GM12873 (cell line): Measurements from ENCODE around the gene PIK3R3.

Experiments
- TF ChIP-seq, protein P1 (sequence below): IDR thresholded peaks from 2 replicates; pipeline ENCODE4 v1.5.1; 2012; ENCODE audit warnings: low read depth, mild to moderate bottlenecking, moderate library complexity, low read length, control low read depth; ENCODE audit not compliant: insufficient read depth; ENCODE audit errors: missing control alignments

The PIK3R3 gene

DNA sequence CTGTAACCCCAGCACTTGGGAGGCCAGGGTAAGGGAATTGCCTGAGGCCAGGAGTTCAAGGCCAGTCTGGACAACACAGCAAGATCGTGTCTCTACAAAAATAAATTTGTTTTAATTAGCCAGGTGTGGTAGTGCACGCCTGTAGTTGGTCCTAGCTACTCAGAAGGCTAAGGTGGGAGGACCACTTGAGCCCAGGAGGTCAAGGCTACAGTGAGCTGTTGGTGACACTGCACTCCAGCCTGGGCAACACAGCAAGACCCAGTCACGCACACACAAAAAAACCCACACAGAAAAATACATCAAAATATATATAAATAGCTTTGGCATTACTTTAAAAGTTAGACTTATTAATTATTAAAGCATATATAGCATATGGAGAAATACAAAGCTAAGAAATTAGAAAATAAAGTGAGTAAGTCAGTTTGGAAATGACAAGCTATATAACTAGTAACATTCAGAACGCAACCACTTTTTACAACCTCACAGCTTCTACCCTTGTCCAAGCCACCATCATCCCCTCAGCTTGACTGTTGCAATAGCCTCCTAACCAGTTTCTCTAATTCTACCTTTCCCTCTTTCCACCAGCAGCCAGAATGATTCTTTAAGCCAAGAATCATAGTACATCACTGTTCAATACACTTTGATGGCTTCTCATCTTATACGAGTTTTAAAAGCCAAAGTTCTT, 14.5 kb downstream of the PIK3R3 start:
- TF ChIP-seq, protein P1, sequence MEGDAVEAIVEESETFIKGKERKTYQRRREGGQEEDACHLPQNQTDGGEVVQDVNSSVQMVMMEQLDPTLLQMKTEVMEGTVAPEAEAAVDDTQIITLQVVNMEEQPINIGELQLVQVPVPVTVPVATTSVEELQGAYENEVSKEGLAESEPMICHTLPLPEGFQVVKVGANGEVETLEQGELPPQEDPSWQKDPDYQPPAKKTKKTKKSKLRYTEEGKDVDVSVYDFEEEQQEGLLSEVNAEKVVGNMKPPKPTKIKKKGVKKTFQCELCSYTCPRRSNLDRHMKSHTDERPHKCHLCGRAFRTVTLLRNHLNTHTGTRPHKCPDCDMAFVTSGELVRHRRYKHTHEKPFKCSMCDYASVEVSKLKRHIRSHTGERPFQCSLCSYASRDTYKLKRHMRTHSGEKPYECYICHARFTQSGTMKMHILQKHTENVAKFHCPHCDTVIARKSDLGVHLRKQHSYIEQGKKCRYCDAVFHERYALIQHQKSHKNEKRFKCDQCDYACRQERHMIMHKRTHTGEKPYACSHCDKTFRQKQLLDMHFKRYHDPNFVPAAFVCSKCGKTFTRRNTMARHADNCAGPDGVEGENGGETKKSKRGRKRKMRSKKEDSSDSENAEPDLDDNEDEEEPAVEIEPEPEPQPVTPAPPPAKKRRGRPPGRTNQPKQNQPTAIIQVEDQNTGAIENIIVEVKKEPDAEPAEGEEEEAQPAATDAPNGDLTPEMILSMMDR: no peak

DNA sequence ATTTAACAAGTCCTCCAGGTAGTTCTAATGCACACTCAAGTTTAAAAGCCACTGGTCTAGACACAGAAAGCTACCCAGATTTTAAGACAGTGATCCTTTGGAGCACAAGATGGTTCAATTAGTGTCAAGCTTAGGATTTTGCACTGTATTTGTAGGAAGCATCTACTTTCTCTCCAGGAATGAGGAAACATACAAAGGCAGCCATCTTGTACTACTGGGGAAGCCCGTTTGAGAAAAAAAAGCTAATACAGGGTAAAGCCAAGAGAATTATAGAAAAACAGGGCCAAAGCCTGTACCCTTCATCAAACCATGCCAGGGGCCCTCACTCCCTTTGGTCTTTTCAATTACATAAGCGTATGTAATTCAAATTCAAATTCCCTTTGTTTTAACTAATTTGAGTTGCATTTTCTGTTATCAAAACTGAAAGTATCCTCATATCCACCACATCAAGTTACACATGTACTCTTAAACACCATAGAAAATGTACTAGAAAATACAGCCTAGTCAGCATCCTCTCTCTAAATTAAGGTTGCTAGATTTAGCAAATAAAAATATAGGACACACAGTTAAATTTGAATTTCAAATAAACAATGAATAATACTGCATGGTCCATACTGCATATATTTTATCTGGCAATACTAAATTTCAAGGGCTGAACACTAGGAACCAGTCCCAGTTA, 17.4 kb downstream of the PIK3R3 start:
- TF ChIP-seq, protein P1: no peak

DNA sequence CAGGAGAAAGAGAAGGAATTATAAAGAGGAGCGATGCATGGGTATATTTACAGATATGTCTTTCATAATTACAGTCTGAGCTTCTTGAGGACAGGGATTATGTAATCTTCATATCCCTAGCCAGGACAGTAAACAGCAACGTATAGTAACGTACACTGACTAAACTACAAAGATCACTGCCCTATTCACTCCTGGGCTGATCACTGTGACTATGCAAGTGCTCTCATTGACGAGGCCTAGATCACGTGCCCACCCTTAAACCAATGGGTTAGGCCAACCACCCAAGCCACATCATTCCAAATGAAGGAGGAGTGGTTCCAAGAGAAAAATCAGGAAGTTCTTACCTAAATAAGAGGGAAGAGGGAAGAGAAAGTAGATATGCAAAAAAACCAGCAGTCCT, 18.5 kb downstream of the PIK3R3 start:
- TF ChIP-seq, protein P1: no peak

DNA sequence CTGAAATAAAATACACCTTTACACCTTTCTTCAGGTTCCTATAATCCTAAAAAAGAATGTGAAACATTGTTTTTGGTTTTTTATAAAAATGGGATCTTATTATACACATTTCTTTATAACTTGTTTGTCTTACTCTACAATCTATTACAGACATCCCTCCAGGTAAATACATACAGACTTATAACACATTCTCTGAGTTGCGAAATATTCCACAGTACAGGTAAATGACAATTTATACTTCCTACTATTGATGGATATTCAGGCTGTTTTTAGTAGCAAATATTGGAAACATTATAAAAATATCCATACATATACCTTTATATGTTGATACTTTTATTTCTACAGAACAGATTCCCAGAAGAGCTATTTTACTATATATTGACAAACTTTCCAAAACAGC, 20.3 kb downstream of the PIK3R3 start:
- TF ChIP-seq, protein P1: no peak

DNA sequence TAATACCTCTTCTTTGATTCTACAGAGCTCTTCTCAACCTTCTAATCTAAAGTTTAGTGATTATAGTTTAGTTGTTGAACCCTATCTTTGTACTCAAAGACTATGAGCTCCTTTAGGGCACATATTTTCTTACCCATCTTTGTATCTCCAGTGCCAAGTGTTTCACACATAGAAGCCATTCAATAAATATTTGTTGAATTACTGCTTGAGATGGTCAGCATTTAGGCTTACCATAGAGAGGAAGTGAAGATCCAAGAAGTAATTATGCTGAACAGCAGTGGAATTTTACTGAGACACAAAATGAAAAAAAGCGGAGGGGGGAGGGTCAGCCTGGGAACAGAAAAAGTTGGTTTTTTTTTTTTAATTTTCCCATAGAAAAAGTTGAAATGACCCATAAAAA, 21.9 kb downstream of the PIK3R3 start:
- TF ChIP-seq, protein P1: no peak

DNA sequence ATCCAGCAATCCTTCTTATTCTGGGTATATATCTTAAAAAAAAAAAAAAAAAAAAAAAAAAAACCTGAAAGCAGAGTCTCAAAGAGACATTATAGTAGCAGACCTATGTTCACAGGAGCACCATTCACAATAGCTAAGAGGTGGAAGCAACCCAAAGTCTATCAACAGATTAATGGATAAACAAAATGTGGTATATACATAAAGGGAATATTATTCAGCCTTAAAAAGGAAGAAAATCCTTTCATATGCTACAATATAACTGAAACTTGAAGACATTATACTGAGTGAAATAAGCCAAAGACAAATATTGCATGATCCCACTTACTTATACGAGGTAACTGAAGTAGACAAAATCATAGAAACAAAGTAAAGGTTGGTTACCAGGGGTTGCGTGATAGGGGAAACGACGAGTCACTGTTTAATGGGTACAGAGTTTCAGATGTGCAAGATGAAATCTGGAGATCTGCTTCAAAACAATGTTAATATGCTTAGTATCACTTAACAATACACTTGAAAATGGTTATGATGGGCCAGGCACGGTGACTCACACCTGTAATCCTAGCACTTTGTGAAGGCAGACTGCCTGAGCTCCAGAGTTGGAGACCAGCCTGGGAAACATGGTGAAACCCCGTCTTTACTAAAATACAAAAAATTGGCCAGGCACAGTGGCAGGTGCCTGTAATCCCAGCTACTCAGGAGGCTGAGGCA, 29.5 kb downstream of the PIK3R3 start:
- TF ChIP-seq, protein P1: no peak

DNA sequence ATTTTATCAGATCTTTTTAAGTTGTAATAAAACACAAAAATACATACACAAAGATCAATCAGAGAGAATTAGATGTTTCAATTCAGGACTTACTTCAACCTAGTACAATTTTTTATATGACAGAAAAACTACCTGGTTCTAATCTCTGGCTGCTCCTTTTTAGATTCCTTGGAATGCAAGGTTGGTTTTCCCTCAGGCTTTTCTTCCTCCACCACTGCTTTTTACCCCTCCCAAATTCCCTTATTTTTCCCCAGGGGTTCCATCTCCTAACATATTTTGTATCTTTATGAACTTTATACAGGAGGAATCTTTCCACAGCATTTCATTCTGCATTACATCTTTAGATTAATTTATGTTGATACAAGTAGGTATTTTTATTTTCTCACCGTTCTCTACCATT, 33.2 kb downstream of the PIK3R3 start:
- TF ChIP-seq, protein P1: no peak
